KBM-7 (cell line): Measurements from ENCODE around the gene SPAAR.
"Not testable (repeated sequence)": the region's sequence is repeated elsewhere in the genome, so short reads cannot be mapped to it uniquely, and the experiment has no call there.

Source experiments
- DNase-seq: peaks from one replicate; pipeline ENCODE4 v3.0.0-alpha.2; 2015
- in situ Hi-C: fragments of 300-500 bp; cut with MboI; formaldehyde crosslinking; loops from 2 replicates; pipeline ENCODE4 v1.14.3; 2020; ENCODE audit warnings: low sequenced_read_pairs, low pct_unique_long_range_greater_than_20kb, mixed read lengths

The SPAAR gene

GRCh38 chr9:35909274-35909673 is at the start of gene SPAAR:
Gene SPAAR, plus strand, starts transcription at chr9:35909490. Its CDS starts 974 bp downstream, at chr9:35910464.
- DNase-seq = no peak
- in situ Hi-C loops = no loop called here

- no peak for DNase-seq
- in situ Hi-C loops = no loop called here
Measured at GRCh38 chr9:35859990-35860339, 49.3 kb upstream of the SPAAR start.

GRCh38 chr9:35861161-35861897 is 48.0 kb upstream of the SPAAR start:
- DNase-seq = no peak
- in situ Hi-C loops = no loop called here

GRCh38 chr9:35862328-35862727 is 47.0 kb upstream of the SPAAR start:
- in situ Hi-C loops = no loop called here

GRCh38 chr9:35863583-35863982 is 45.7 kb upstream of the SPAAR start:
- DNase-seq = no peak
- in situ Hi-C loops = no loop called here

More at GRCh38 chr9:35862328-35862727, 47.0 kb upstream of the SPAAR start:
- no peak for DNase-seq

GRCh38 chr9:35864695-35865255 is 44.5 kb upstream of the SPAAR start:
- in situ Hi-C loops = no loop called here

GRCh38 chr9:35867538-35867937 is 41.8 kb upstream of the SPAAR start:
- in situ Hi-C loops = no loop called here
- no peak for DNase-seq

More at GRCh38 chr9:35864695-35865255, 44.5 kb upstream of the SPAAR start:
- no peak for DNase-seq

GRCh38 chr9:35868933-35869332 is 40.4 kb upstream of the SPAAR start:
- no peak for DNase-seq
- in situ Hi-C loops = no loop called here

- no peak for DNase-seq
Measured at GRCh38 chr9:35869621-35870216, 39.6 kb upstream of the SPAAR start.

GRCh38 chr9:35870351-35870923 is 38.9 kb upstream of the SPAAR start, which contains the start of gene OR13J1:
Gene OR13J1, minus strand, starts transcription at chr9:35870401. Its CDS starts 0 bp downstream, at chr9:35870401.
- DNase-seq = no peak
- in situ Hi-C loops = no loop called here

More at GRCh38 chr9:35869621-35870216, 39.6 kb upstream of the SPAAR start:
- in situ Hi-C loops = no loop called here

- in situ Hi-C loops = no loop called here
- DNase-seq = no peak
Measured at GRCh38 chr9:35871545-35871944, 37.7 kb upstream of the SPAAR start.

- DNase-seq = no peak
- in situ Hi-C loops = no loop called here
Measured at GRCh38 chr9:35872505-35872904, 36.8 kb upstream of the SPAAR start.

GRCh38 chr9:35882263-35882848 is 26.9 kb upstream of the SPAAR start:
- DNase-seq = peak; percentile 73
- in situ Hi-C loops = no loop called here

- no peak for DNase-seq
- in situ Hi-C loops = no loop called here
Measured at GRCh38 chr9:35882996-35883395, 26.3 kb upstream of the SPAAR start.

- DNase-seq, in situ Hi-C loops: not testable (repeated sequence)
Measured at GRCh38 chr9:35884908-35885307, 24.4 kb upstream of the SPAAR start.

GRCh38 chr9:35891646-35892045 is 17.6 kb upstream of the SPAAR start:
- in situ Hi-C loops = no loop called here
- DNase-seq = peak; percentile 43

- DNase-seq = no peak
- in situ Hi-C loops = no loop called here
Measured at GRCh38 chr9:35892051-35892450, 17.2 kb upstream of the SPAAR start.

GRCh38 chr9:35896570-35896969 is 12.7 kb upstream of the SPAAR start:
- in situ Hi-C loops = no loop called here
- DNase-seq = no peak

GRCh38 chr9:35897376-35898099 is 11.8 kb upstream of the SPAAR start:
- DNase-seq = not testable (repeated sequence)

More at GRCh38 chr9:35897376-35898099, 11.8 kb upstream of the SPAAR start:
- in situ Hi-C loops = not testable (repeated sequence)
